Kasumi-1 (cell line): ENCODE results near the gene PRR35.

Source experiments
- DNase-seq, 2 experiments: peaks; one replicate each; lab custom pipeline; 2025; lab: John Stamatoyannopoulos, UW

PRR35 gene

GRCh38 chr16:560204-560700 lies at the start of gene PRR35:
Gene PRR35, plus strand, starts transcription at chr16:560394. Its CDS starts 2,901 bp downstream, at chr16:563295.
- DNase-seq = no peak

- DNase-seq = no peak
Measured at GRCh38 chr16:512802-513201, 47.4 kb upstream of the PRR35 start.

GRCh38 chr16:513950-514349 lies 46.2 kb upstream of the PRR35 start:
- no peak for DNase-seq

GRCh38 chr16:515175-515938 lies 44.8 kb upstream of the PRR35 start:
- DNase-seq = no peak

GRCh38 chr16:515939-516226 lies 44.3 kb upstream of the PRR35 start:
- DNase-seq = no peak

- DNase-seq = no peak
Measured at GRCh38 chr16:516301-516700, 43.9 kb upstream of the PRR35 start.

GRCh38 chr16:518858-519257 lies 41.3 kb upstream of the PRR35 start:
- no peak for DNase-seq

- DNase-seq = no peak
Measured at GRCh38 chr16:519425-519824, 40.8 kb upstream of the PRR35 start.

GRCh38 chr16:519841-520687 lies 40.1 kb upstream of the PRR35 start:
- DNase-seq = no peak

- DNase-seq = no peak
Measured at GRCh38 chr16:520847-521246, 39.3 kb upstream of the PRR35 start.

GRCh38 chr16:521381-522210 lies 38.6 kb upstream of the PRR35 start:
- no peak for DNase-seq

- no peak for DNase-seq
Measured at GRCh38 chr16:522320-523096, 37.7 kb upstream of the PRR35 start.

- DNase-seq = no peak
Measured at GRCh38 chr16:523097-523741, 37.0 kb upstream of the PRR35 start.

GRCh38 chr16:524274-525040 lies 35.7 kb upstream of the PRR35 start:
- DNase-seq = no peak

- DNase-seq = no peak
Measured at GRCh38 chr16:525123-525519, 35.1 kb upstream of the PRR35 start.

- no peak for DNase-seq
Measured at GRCh38 chr16:525520-526180, 34.5 kb upstream of the PRR35 start.

GRCh38 chr16:526181-527014 lies 33.8 kb upstream of the PRR35 start:
- no peak for DNase-seq

GRCh38 chr16:527015-527903 lies 32.9 kb upstream of the PRR35 start, which contains the start of gene CAPN15:
Gene CAPN15, plus strand, starts transcription at chr16:527712. Its CDS starts 19,127 bp downstream, at chr16:546839.
- peak; percentile 31 to 61 for DNase-seq
